Peyer's patch (tissue), 4 donors: ENCODE results near the gene GAS7. TPM values are rescaled to one million over a fixed set of nuclear protein-coding genes. Genes with fewer than 3 reads are reported as not detected.

Experiments
- DNase-seq, 3 donors: peaks; one replicate each; pipeline ENCODE4 v3.0.0-alpha.2; 2017 to 2019
- H3K27ac ChIP-seq, 4 donors: fragments of 200-600 bp; sonication (generic); one replicate each; pipeline ENCODE4 v1.5.1; 2016 to 2019
- H3K27me3 ChIP-seq, 2 donors: fragments of 200-600 bp; sonication (generic); one replicate each; pipeline ENCODE4 v1.5.1; 2019
- H3K36me3 ChIP-seq, 3 donors: fragments of 200-600 bp; sonication (generic); one replicate each; pipeline ENCODE4 v1.5.1; 2016 to 2019
- H3K4me1 ChIP-seq, 4 donors: fragments of 200-600 bp; sonication (generic); one replicate each; pipeline ENCODE4 v1.5.1; 2016 to 2019
- H3K4me3 ChIP-seq, 4 donors: fragments of 200-600 bp; sonication (generic); 1 replicate in 3 of 4; 2 replicates in 1 of 4; pipeline ENCODE4 v1.5.1; 2016 to 2019; ENCODE audit warnings: mild to moderate bottlenecking in 1 of 4
- H3K9me3 ChIP-seq, 4 donors: fragments of 200-600 bp; sonication (generic); one replicate each; pipeline ENCODE4 v1.5.1; 2016 to 2019; ENCODE audit warnings: mild to moderate bottlenecking in 1 of 4
- CTCF ChIP-seq, 6 experiments: fragments of 450-650 bp in 4 of 6; fragments of 200-600 bp in 2 of 6; sonication (generic) in 1 of 6; IDR thresholded peaks; one replicate each; pipeline ENCODE4 v1.5.1; 2017 to 2019; ENCODE audit warnings: antibody characterized with exemption in 6 of 6, mild to moderate bottlenecking in 3 of 6, moderate library complexity in 1 of 6
- POLR2A ChIP-seq, 2 donors: fragments of 450-650 bp; IDR thresholded peaks; one replicate each; pipeline ENCODE4 v1.5.1; 2017; ENCODE audit warnings: antibody characterized with exemption in 2 of 2, mild to moderate bottlenecking in 2 of 2, moderate library complexity in 2 of 2
- total RNA-seq, 4 donors: library from RNA; depleted of rRNA; stranded (reverse); fragments of >200 nt; gene quantifications; one replicate each; pipeline ENCODE4 v1.1.0, GENCODE V29; 2016

The GAS7 gene
- total RNA-seq, 4 donors from 2014 or later, result 6.8 to 104 (median 27.6) TPM

- Histone ChIP-seq H3K4me3 (no peak overlapping the region), H3K9me3 (no peaks in the 10 kb centered on the region), H3K4me1 (no peaks in the 10 kb centered on the region), H3K27ac (no peak overlapping the region), H3K27me3 (no peaks in the 10 kb centered on the region), H3K36me3 (no peaks in the 10 kb centered on the region)
- DNase-seq, result no peak
- no peak for TF ChIP-seq CTCF (IDR thresholded peaks at IDR 0.05)
- TF ChIP-seq POLR2A (IDR thresholded peaks at IDR 0.05), result no peak
Observed at GRCh38 chr17:10144982-10145381, 53.4 kb downstream of the GAS7 start.

DNA sequence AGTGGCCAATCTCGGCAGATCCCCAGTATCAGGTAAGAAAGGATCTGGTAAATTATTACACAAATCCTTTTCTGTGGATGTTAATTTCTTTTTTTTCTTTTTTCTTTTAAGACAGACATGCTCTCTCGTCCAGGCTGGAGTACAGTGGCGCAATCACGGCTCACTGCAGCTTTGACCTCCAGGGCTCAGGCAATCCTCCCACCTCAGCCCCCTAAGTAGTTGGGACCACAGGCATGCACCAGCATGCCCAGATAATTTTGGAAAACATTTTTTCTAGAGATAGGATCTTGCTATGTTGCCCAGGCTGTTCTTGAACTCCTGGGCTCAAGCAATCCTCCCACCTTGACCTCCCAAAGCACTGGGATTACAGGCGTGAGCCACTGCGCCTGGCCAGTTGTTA, 54.0 kb downstream of the GAS7 start:
- H3K4me1 ChIP-seq, result no peaks in the 10 kb centered on the region
- no peak for TF ChIP-seq POLR2A (IDR thresholded peaks at IDR 0.05)
- TF ChIP-seq CTCF (IDR thresholded peaks at IDR 0.05), result no peak
- no peak for DNase-seq

GRCh38 chr17:10141436-10141835, 57.0 kb downstream of the GAS7 start:
- no peak for TF ChIP-seq CTCF (IDR thresholded peaks at IDR 0.05)
- TF ChIP-seq POLR2A (IDR thresholded peaks at IDR 0.05), result no peak
- no peaks in the 10 kb centered on the region for H3K36me3 ChIP-seq
- no peak overlapping the region for H3K4me3 ChIP-seq
- no peaks in the 10 kb centered on the region for H3K4me1 ChIP-seq
- H3K27me3 ChIP-seq, result no peaks in the 10 kb centered on the region
- DNase-seq, result no peak
- H3K27ac ChIP-seq, result no peak overlapping the region
- H3K9me3 ChIP-seq, result no peaks in the 10 kb centered on the region

More for the DNA sequence above, 54.0 kb downstream of the GAS7 start:
- Histone ChIP-seq H3K36me3 (no peaks in the 10 kb centered on the region), H3K27me3 (no peaks in the 10 kb centered on the region), H3K9me3 (no peaks in the 10 kb centered on the region), H3K27ac (no peak overlapping the region), H3K4me3 (no peak overlapping the region)

DNA sequence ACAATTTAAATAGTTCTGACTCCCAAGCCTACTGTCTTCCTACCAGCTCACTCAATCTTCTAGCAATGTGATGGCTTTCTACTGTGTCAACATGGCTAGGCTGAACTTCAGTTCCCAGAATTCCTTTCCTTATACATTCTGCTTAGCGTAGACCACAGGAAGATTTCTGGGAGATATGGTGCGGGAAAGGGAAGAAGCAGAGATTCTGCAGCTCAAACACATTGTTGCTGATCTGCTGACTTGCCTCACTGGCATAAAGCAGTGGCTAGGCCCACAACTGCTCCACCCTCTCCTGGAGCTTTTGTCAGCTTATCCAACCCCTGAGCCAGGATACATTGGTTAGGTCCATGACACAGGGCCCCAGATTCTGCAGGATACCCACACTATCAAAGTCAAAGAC, 58.8 kb downstream of the GAS7 start:
- no peak for TF ChIP-seq POLR2A (IDR thresholded peaks at IDR 0.05)
- no peak for TF ChIP-seq CTCF (IDR thresholded peaks at IDR 0.05)
- Histone ChIP-seq H3K4me1 (no peaks in the 10 kb centered on the region), H3K9me3 (no peaks in the 10 kb centered on the region), H3K27ac (no peak overlapping the region), H3K4me3 (no peak overlapping the region), H3K36me3 (no peaks in the 10 kb centered on the region), H3K27me3 (no peaks in the 10 kb centered on the region)
- DNase-seq, result no peak

GRCh38 chr17:10136258-10136981, 62.0 kb downstream of the GAS7 start:
- Histone ChIP-seq H3K4me3 (no peak overlapping the region), H3K36me3 (no peaks in the 10 kb centered on the region), H3K27me3 (no peaks in the 10 kb centered on the region), H3K9me3 (no peaks in the 10 kb centered on the region), H3K27ac (peak overlapping the region in 3 of 4 donors; percentile 4 to 62 (median 49)), H3K4me1 (no peaks in the 10 kb centered on the region)
- no peak for TF ChIP-seq POLR2A (IDR thresholded peaks at IDR 0.05)
- no peak for TF ChIP-seq CTCF (IDR thresholded peaks at IDR 0.05)
- DNase-seq, result no peak
